Ammon's horn (tissue), 1 donor: ENCODE results near the gene ATP2C2.
A peak's percentile ranks its signal among the peaks of the same experiment; 100 is the strongest.

Source experiments
- DNase-seq: peaks from one replicate; pipeline ENCODE4 v3.0.0-alpha.2; 2016; ENCODE audit warnings: low spot score

ATP2C2 gene

DNA sequence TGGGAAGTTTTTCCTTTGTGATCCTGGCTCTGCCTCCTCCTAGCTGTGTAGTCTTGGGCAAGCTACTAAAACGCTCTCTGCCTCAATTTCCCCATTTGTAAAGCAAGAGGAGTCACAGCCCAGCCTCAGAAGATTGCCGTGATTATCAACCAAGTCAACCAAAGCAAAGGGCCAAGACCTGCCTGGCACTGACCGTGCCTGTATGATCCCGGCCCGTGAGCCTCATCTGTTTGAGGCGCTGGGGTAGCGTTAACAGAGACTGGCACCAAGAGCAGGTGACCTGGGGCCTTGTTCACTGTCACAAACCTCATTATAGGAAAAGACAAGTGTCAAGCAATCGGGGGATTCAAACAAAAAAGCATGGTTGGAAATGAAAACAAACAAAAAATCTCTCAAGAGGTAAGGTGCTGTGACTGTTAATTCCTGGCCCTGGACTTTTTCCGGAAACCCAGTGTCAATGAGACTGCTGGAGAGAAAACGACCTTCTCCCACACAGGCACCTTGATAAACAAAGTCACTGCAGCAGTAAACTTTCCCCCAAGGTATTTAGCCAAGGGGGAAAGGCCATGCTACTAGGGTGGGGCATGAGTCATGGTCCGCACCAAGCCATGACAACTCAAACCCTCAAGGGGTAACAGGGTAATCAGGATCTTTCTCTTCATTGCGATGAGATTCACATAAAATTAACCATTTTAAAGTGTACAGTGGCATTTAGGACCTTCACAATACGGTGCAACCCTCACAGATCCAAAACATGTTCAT, 130.7 kb downstream of the ATP2C2 start:
- no peak for DNase-seq

DNA sequence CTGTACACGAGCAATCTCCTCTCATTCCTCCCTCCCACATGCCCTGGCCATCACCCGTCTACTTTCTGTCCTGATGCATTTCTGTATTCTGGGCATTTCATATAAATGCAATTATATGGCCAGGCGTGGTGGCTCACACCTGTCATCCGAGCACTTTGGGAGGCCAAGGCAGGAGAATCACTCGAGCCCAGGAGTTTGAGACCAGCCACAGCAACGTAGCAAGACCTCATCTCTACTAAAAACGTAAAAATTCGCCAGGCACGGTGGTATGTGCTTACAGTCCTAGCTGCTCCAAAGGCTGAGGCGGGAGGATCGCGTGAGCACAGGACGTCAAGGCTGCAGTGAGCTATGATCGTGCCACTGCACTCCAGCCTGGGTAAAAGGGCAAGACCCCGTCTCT, 131.3 kb downstream of the ATP2C2 start:
- DNase-seq: no peak

DNA sequence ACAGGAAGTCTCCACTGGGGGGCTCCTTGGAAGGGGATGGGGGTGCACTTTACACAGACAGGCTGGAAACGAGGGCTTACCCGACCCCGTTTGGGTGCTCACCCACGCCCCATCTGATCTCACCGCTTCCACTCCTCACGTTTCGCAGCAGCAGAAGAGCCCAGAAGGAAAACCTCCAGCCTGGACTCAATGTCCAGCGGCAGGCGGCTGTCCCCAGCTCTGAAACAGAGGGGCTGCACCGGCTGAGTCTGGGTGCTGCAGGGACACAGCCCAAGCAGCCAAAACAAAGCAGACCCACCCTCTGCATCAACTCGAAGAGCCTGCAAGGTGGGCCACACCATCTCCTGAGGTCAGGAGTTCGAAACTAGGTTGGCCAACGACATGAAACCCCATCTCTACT, 132.2 kb downstream of the ATP2C2 start:
- DNase-seq: no peak

DNA sequence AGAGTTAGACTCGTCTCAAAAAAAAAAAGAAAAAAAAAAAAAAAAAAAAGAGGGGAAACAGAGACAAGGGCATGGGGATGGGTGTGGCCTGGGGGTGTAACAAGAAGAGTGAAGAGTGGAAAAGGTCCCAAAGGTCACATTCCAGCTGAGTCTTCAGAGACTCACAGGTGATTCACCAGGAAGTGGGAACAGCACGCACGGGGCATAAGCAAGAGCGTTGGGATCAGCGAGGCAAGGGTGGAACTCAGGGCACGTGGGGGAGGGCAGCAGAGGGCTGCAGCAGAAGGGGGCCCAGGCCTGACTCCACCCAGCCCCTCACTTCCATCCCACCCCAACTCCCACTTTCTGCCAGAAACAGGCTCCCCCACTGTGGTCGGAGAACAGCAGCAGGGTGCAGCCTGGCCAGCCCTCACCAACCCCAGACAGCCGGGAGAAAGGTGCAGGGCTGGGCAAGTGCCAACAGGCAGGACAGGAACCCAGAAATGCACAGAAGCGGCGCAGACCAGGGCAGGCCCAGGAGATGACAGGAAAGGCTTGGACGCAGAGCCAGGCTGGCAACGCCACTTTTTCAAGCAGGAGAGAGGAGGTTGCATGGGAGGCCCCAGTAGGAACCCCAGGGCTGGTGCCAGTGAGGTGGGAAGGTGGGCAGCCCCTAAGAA, 132.9 kb downstream of the ATP2C2 start:
- no peak for DNase-seq

DNA sequence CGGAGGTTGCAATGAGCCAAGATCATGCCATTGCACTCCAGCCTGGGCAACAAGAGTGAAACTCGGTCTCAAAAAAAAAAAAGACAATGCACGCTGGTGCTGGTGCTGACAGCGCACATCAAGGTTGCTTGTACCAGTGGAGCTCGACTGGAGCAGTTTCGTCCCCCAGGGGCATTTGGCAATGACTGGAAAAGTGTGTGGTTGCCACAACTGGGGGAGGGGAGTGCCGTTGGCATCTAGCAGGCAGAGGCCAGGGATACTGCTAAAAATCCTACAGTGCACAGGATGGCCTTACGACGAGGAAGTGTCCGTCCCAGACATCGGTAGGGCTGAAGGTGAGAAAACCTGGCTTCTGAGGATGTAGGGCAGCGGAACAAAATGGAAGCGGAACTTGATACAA, 133.7 kb downstream of the ATP2C2 start:
- DNase-seq: no peak

DNA sequence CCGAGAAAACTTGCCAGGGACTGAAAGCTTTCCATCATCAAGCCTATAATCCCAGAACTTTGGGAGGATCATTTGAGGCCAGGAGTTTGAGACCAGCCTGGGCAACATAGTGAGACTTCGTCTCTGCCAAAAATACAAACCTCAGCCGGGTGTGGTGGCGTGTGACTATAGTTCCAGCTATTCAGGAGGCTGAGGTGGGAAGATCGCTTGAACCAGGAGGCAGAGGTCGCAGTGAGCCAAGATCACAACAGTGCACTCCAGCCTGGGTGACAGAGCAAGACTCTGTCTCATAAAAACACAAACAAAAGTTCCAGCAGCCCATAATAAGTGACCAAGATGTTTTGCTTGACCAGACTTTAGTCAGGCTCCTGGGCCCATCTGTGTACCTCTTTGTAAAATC, 134.2 kb downstream of the ATP2C2 start:
- DNase-seq: no peak

DNA sequence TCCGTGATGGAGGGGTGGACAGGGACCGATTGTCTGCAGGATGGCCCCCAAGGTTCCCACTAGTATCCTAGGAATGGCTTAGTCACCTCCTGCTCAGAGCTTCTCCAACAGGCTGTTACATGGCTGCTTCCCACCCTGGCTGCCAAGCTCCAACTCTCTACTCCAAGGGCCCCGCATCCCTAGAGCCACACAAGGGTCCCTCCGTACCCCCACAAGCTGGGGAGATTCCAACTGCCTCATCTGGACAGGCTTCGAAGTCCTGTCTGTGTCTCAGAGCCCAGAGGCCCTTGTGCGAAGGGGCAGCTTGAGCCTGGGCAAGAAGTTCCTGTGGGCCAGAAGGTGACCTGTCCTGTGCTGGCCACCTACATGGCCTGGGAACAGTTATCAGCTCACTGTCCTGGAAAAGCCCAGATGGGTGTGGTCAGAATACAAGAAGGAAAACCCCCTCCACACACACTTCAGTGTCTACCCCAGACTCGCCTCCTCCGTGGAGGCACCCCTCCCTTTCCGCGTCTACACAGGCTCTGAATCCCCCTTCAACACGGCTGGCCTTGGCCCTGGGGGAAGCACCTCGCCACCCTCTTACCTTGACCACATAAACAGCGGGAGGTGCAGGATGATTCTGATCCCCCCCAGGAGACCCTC, 135.5 kb downstream of the ATP2C2 start:
- DNase-seq: no peak

DNA sequence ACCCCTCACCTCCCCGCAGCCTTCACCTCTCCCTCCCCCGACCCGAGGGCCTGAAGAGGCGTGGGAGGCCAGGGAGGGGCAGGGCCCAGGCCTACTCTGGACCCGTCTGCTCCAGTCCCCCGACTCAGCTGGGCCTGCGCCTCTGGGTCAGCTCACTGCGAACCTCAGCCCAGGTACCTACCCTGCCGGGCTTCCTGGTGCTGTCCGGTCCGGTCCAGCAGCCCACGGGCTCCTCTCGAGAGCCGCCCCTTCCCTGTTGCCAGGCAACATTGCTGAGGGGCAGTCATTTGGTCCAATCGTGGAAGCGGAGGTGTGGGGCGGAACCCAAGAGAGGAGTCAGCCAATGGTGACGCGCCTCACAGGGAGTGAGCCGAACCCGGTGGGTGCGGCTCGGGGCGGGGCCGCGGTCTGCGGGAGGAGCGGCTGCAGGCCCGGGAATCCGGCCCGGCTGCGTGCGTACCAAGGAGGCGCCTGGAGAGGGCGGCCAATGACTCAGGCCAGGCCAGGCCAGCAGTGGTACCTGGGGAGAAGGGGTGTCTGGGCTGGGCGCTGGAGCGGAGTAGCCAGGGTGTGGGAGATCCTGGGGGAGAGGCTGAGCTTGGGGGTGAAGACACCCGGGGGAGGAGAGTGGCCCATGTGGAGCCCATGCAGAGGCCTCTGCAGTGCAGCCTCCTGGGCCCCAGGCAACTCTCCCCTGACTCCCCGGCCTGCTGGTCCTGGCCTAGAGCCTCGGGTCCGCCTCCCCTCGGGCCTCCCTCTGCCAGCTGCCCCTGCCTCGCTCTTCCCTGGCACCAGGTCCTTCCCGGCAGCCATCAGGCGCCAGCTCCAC, 136.3 kb downstream of the ATP2C2 start, which contains the start of gene MEAK7:
TSS of gene MEAK7 (minus strand) at position 240 of the 829 bp plus-strand sequence. CDS start 6,573 bp downstream, outside the sequence.
- peak; percentile 99 for DNase-seq

DNA sequence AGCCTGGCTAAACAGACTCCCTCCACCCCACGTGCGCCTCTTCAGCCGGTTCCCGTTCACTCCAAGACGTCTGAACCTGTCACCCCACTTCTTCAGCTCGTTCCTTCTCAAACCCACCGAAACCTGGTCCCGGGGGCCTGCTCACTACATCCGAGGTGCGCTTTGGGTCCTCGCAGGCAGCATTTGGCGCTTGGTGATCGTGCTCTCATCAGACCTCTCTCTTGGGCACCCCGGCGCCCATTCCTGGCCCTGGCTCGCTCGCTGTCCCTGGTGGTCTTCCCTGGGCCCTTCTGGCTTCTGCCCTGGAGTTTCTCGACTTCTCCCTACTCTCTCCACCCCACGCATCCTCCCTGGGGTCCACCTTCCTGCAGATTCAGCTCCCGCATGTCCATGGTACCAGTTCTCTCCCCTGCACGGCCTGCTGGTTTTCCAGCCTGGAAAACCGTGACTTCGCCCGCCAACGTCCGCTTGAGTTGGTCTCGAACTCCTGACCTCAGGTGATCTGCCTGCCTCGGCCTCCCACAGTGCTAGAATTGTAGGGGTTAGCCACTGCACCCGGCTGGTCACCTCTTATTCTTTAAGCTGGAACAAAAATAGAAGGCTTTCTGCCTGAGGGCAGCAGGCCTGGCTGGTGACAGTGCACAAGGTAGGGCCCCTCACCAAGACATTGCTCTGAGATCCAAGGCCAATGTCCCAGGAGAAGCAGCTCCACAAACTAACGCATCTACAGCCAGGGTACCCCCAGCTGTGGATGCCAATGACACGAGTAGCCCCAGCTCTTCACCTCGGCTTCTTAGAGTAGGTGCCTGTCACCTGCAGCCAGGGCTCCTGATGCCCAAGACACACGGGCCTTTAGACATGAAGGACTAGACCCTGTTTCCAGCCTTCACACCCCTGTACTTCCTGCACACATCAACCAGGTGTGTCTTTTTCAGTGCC, 137.2 kb downstream of the ATP2C2 start:
- DNase-seq: no peak

DNA sequence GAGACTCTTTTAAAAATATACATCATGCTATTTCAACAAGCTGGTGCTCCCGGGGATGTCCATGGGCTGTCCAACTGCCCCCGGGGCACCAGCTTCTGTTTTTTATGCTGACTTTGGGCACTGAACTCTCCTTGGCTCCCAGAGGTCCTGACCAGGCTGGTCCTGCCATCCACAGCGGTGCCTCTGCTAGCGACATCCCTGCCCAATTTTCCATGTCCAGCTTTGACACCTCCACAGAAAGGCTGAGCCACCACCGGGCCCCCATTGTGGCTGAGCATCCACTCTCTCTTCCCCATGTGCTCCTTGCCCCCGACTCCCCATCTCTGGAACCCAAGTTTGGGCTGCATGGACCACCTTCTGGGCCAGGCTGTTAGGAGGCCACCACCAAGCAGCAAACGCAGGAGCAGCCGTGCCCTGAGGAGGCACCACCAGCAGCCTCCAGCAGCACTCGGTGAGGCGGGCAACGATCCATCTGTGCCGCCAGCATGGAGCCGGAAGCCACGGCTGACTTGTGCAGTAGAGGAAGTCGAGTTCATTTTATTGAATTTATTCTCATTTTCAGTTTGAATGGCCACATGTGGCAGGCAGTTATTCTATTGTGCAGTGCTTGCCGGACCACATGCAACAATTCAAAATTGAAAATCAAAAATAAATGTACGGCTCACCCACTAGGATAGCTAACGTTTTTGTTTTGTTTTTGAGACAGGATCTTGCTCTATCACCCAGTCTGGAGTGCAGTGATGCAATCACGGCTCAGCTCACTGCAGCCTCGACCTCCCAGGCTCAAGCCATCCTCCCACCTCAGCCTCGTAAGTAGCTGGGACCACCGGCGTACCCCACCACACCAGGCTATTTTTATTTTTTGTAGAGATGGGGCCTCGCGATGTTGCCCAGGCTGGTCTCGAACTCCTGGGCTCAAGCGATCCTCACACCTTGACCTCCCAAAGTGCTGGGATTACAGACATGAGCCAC, 139.0 kb downstream of the ATP2C2 start:
- DNase-seq: no peak

DNA sequence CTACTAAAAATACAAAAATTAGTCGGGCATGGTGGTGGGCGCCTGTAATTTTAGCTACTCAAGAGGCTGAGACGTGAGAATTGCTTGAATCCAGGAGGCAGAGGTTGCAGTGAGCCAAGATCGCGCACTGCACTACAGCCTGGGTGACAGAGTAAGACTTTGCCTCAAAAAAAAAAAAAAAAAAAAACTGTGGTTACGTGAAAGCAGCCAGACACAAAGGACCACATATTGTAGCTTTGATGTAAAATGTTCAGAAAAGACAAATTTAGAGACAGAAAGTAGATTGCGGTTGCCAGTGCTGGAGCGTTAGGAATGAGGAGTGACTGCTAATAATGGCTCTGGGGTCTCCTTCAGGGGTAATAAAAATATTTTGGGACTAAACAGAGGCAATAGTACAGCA, 140.2 kb downstream of the ATP2C2 start:
- DNase-seq: no peak

DNA sequence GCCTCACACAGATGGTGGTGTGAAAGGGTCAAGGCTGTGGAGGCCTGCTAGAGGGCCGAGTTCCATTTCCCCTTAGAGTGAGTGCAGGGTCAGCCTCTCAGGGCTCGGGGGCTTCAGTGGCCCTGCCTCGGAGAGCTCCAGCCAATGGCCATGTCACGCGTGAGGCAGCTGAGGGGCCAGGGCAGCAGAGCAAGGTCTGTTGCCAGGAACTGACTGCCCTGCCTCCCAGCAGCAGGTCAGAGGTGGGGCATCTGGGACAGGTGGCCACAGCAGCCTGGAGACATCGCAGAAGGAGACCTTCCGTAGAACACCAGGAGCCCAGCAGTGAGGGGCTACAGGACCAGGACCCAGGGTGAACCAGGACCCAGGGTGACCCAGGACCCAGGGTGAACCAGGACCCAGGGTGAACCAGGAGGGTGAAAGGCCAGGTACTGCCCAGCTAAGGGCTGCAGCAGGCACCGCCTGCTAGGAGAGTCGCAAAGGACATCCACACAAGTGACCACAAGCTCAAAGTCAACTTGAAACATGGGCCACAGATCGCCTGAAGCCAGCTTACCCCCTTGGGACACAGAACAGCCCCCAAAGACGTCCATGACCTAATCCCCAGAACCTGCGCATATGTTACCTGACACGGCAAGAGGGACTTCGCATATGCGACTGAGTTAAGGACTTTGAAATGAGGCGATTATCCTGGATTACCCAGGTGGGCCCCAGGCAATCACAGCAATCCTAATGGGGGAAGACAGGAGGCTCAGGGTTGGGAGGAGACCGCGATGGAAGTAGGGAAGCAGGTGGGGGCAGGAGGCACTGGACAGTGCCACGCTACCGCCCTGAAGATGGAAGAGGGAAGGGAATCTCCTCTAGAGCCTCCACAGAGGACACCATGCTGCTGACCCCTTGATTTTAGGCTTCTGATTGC, 141.0 kb downstream of the ATP2C2 start:
- DNase-seq: no peak

DNA sequence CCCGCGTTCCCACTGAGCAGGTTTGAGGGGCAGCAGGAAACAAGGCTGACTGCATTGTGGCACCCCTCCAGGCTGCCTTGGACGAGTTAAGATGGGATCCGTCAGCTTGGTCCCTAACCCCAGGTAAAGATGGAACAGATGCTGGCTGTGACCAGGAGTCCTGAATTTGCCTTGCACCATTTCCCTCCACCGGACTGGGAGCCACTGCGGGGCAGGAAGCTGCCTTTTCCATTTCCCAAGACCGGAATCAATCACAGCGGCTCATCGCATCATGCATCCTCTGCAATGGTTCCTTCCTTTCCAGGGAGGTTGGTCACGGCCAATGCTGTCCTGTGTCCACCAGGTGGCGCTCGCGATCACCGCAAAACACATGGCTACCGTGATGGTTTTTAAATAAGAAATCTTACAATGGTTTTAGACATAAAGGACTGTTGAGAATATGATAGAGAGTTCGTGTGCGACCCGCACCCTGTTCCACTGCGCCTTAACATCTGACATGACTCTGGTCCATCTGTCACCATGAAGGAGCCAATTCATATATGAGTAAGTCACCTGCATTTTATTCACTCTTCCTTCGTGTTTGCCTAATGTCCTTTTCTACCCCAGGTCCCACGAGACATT, 143.0 kb downstream of the ATP2C2 start:
- DNase-seq: peak; percentile 93

DNA sequence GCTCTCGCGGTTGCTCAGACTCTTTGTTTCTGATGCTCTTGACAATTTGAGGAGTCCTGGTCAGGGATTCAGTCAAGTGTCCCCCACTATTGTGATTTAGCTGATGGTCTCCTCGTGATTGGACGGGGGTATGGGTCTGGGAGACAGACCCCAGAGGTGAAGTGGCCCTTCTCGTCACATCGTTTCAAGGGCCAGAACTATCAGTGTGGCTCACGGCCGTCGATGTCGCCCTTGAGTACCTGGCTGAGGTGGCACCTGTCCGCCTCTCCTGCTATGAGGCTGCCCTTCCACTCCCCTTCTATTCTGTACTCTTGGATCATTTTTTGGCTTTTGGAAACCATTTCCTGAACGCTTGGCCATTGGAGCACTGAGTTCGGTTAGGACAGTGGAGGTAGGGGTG, 143.5 kb downstream of the ATP2C2 start:
- no peak for DNase-seq

DNA sequence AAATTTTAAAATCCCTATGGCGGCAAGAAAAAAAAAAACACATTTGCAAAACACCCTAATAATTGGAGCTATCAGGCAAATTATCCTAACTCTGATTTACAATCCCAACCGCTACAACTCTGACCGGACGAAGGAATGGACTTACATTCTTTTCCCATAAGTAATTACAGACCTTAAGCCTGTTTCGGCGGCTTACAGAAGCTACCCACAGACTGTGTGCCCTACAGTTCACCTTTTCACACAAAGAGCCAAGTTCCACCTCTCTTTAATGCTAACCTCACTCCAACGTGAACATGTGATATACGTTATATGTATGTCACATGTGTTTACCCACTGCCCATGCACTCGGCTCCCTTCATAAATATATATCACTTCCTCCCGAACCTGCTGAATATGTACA, 144.8 kb downstream of the ATP2C2 start:
- no peak for DNase-seq

DNA sequence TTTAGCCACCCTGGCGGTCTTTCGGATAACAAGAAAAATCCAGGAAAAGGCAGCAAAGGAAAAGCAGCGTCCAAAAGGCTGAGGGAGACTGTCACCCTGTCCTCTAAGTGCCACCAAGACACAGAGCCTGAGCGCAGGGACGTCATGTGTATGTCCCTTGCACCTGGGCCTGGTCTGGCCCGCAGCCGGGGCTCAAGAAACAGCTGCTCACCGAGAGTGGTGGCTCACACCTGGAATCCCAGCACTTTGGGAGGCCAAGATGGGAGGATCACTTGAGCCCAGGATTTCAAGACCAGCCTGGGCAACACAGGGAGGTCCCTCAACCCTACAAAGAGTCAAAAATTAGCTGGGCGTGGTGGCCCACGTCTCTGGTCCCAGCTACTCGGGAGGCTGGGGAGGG, 145.3 kb downstream of the ATP2C2 start:
- DNase-seq: no peak
